SK-N-SH (cell line): ENCODE data around the gene DIAPH1. TPM values are rescaled to one million over a fixed set of nuclear protein-coding genes. Genes with fewer than 3 reads are reported as not detected.

ENCODE experiments used
- CTCF ChIA-PET: fragments of 300-600, 350-600 bp; formaldehyde crosslinking; extraction: SDS; loops from one replicate; lab custom pipeline; 2021; lab: Yijun Ruan, JAX
- POLR2A ChIA-PET: fragments of 350-600 bp; sonication (Branson Sonifier 250); formaldehyde crosslinking; extraction: SDS; loops from one replicate; lab custom pipeline; 2020; ENCODE audit warnings: antibody characterized with exemption, inconsistent platforms; lab: Yijun Ruan, JAX
- DNase-seq: peaks from one replicate; pipeline ENCODE4 v3.0.0; 2012
- H2AFZ ChIP-seq: fragments of 200-600 bp; sonication (generic); 2 replicates; pipeline ENCODE4 v1.8.1; 2016; ENCODE audit warnings: antibody characterized with exemption, mild to moderate bottlenecking, low read depth
- H3F3A ChIP-seq: fragments of 200-600 bp; sonication (generic); replicated peaks from 2 replicates; pipeline ENCODE3; 2016; ENCODE audit warnings: antibody characterized with exemption, mild to moderate bottlenecking; ENCODE audit not compliant: insufficient read depth
- H3K27ac ChIP-seq, 2 experiments: fragments of 200-500 bp in 1 of 2; fragments of 200-600 bp in 1 of 2; sonication (Bioruptor generic) in 1 of 2; sonication (generic), shearing (Covaris generic) in 1 of 2; 2 replicates each; pipeline versions ENCODE4 v1.5.1 to v1.6.1; 2014 to 2016; ENCODE audit warnings: low read depth in 2 of 2, inconsistent platforms in 1 of 2, low read length in 1 of 2, mild to moderate bottlenecking in 1 of 2, mixed read lengths in 1 of 2
- H3K27me3 ChIP-seq: fragments of 200-600 bp; sonication (generic), shearing (Covaris generic); 2 replicates; pipeline ENCODE4 v1.6.1; 2016; ENCODE audit warnings: mixed run types; ENCODE audit not compliant: insufficient read depth
- H3K36me3 ChIP-seq, 2 experiments: fragments of 200-500 bp in 1 of 2; fragments of 200-600 bp in 1 of 2; sonication (Bioruptor generic) in 1 of 2; sonication (generic) in 1 of 2; replicated peaks in 1 of 2; 2 replicates each; pipeline versions ENCODE3 to v1.5.1; 2014 to 2016; ENCODE audit warnings: low read length in 1 of 2, mild to moderate bottlenecking in 1 of 2; ENCODE audit not compliant: insufficient read depth in 2 of 2, control insufficient read depth in 1 of 2
- H3K4me1 ChIP-seq, 2 experiments: fragments of 200-500 bp in 1 of 2; fragments of 200-600 bp in 1 of 2; sonication (Bioruptor generic) in 1 of 2; sonication (generic), shearing (Covaris generic) in 1 of 2; 2 replicates each; pipeline versions ENCODE4 v1.5.1 to v1.6.1; 2014 to 2016; ENCODE audit warnings: low read depth in 1 of 2, low read length in 1 of 2, mixed run types in 1 of 2; ENCODE audit not compliant: insufficient read depth in 2 of 2, control insufficient read depth in 1 of 2
- H3K4me2 ChIP-seq: fragments of 200-600 bp; sonication (generic), shearing (Covaris generic); 2 replicates; pipeline ENCODE4 v1.6.1; 2017; ENCODE audit warnings: mixed run types
- H3K4me3 ChIP-seq, 2 experiments: fragments of 200-500 bp in 1 of 2; fragments of 200-600 bp in 1 of 2; sonication (Bioruptor generic) in 1 of 2; sonication (generic), shearing (Covaris generic) in 1 of 2; 2 replicates each; pipeline versions ENCODE4 v1.5.1 to v1.8.1; 2014 to 2016; ENCODE audit warnings: low read depth in 2 of 2, inconsistent platforms in 1 of 2, low read length in 1 of 2, mild to moderate bottlenecking in 1 of 2, mixed read lengths in 1 of 2, moderate library complexity in 1 of 2
- H3K79me2 ChIP-seq: fragments of 200-600 bp; sonication (generic); 2 replicates; pipeline ENCODE4 v1.8.1; 2017; ENCODE audit warnings: mild to moderate bottlenecking; ENCODE audit not compliant: insufficient read depth
- H3K9ac ChIP-seq: fragments of 200-600 bp; sonication (generic); 2 replicates; pipeline ENCODE4 v1.6.1; 2017; ENCODE audit warnings: mixed run types
- H3K9me2 ChIP-seq: fragments of 200-600 bp; sonication (generic); 2 replicates; pipeline ENCODE4 v1.6.1; 2017; ENCODE audit warnings: mixed run types
- H3K9me3 ChIP-seq: fragments of 200-600 bp; sonication (generic); 2 replicates; pipeline ENCODE4 v1.6.1; 2017; ENCODE audit warnings: mixed run types, mild to moderate bottlenecking, moderate library complexity
- H4K20me1 ChIP-seq: fragments of 200-600 bp; sonication (generic); 2 replicates; pipeline ENCODE4 v1.6.1; 2017; ENCODE audit warnings: mild to moderate bottlenecking, mixed run types; ENCODE audit not compliant: insufficient read depth
- CTCF ChIP-seq: fragments of 200-600 bp; sonication (generic); IDR thresholded peaks from 2 replicates; pipeline ENCODE4 v1.6.1; 2017; ENCODE audit warnings: antibody characterized with exemption, mild to moderate bottlenecking, moderate library complexity
- EP300 ChIP-seq, 2 experiments: IDR thresholded peaks; 2 replicates each; pipeline versions ENCODE4 v1.4.0 to v1.6.1; 2012; ENCODE audit warnings: borderline replicate concordance in 1 of 2, low read depth in 1 of 2, low read length in 1 of 2
- FOXJ3 ChIP-seq: sonication (generic); formaldehyde crosslinking; IDR thresholded peaks from 2 replicates; pipeline ENCODE4 v1.5.1; 2020; ENCODE audit warnings: mild to moderate bottlenecking, missing genetic modification reagents
- GABPA ChIP-seq: IDR thresholded peaks from 2 replicates; pipeline ENCODE4 v1.4.0; 2012; ENCODE audit warnings: low read depth, mild to moderate bottlenecking
- IRF3 ChIP-seq: fragments of 150-350 bp; IDR thresholded peaks from 2 replicates; pipeline ENCODE4 v1.6.1; 2016; ENCODE audit warnings: mild to moderate bottlenecking, low read depth, low read length
- NFIC ChIP-seq: IDR thresholded peaks from 2 replicates; pipeline ENCODE4 v1.4.0; 2012; ENCODE audit warnings: borderline replicate concordance
- RAD21 ChIP-seq: IDR thresholded peaks from 2 replicates; pipeline ENCODE4 v1.6.1; 2012; ENCODE audit warnings: mild to moderate bottlenecking, low read length
- YY1 ChIP-seq: IDR thresholded peaks from 2 replicates; pipeline ENCODE4 v1.4.0; 2012; ENCODE audit warnings: low read depth, mild to moderate bottlenecking
- WGBS: methylation state at CpG from one replicate; pipeline ENCODE4 v1.1.6; 2017; ENCODE audit warnings: low lambda C conversion rate; 5-methylcytosine and 5-hydroxymethylcytosine counted together
- polyA plus RNA-seq, 3 experiments: library from polyadenylated mRNA; depleted of rRNA; stranded (reverse); fragments of >200 nt; gene quantifications; 2 replicates each; pipeline ENCODE4 v1.2.3, GENCODE V29; 2012

Gene DIAPH1
- polyA plus RNA-seq, 1 of the 3 experiments (the other 2 are of a cell fraction), result 30.4 TPM

DNA sequence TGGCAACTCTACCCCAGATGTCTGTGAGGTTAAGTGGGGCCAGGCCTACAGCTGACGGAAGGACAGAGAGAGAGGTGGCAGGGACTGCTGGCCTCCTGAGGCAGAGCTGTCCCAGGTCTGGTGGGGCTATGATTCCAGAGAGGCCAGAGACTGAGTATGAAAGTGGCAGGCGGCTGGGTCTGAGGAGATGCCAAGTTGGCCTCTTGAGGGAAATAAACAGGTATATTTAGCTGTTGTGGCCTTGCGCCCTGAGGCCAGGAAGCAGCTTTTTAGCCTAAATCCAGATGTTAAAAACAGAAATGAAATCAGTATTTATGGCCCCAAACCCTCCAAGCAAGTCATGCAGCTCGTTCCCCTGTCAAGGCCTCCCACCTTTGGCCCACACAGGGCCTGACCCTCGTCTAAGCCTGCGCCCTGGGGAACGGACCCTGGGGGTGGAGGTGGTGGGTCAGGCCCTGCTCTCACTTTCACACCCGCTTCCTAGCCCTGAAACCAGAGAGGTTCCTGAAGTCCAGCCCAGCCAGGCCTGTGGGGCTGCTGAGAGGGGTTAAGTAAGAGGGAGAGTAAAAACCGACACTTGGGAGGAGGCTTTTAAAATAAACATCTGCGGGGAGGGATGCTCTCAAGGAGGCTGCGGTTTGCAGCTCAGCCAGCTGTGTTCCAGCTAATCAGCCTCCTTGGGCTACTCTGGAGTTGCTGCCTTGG, 111.3 kb downstream of the DIAPH1 start:
- Histone ChIP-seq H2AFZ (no peak overlapping the region), H3K9me2 (no peaks in the 10 kb centered on the region), H3K36me3 (peaks cover 28 to 58% of the 10 kb centered on the region in 2 experiments), H3K27me3 (no peaks in the 10 kb centered on the region), H3K9me3 (no peaks in the 10 kb centered on the region), H4K20me1 (no peaks in the 10 kb centered on the region), H3F3A (peaks cover 45% of the 10 kb centered on the region), H3K4me1 (peaks cover 40 to 41% of the 10 kb centered on the region in 2 experiments), H3K27ac (peak overlapping the region; percentile 98 to 99), H3K9ac (peak overlapping the region; percentile 84), H3K79me2 (peaks cover 25% of the 10 kb centered on the region), H3K4me3 (0 out of 4 replicates have a peak overlapping the region, but pooled peaks of 1 of the 2 experiments have one; percentile 57), H3K4me2 (peak overlapping the region; percentile 82)
- WGBS, result 54% methylated on average over 7 of the region's 11 CpGs
- 0 out of 2 replicates have a peak, but pooled peaks have one; percentile 8 for TF ChIP-seq RAD21
- 0 out of 4 replicates have a peak, but pooled peaks of 1 of the 2 experiments have one; percentile 4 for TF ChIP-seq EP300 (IDR thresholded peaks at IDR 0.05; ENCODE audit: borderline replicate concordance in 1 of 2, low read depth in 1 of 2, low read length in 1 of 2)
- TF ChIP-seq FOXJ3, result no peak
- DNase-seq, result peak; percentile 66
- CTCF ChIA-PET, result interaction anchor here (1.0 to 8.5 kb wide), 11 partner anchors 11 to 124 kb away, joined by 3 to 75 read pairs (median 7); partner anchors contain the start of genes PCDHGA7, PCDHGB7, PCDHGC3 and PCDHGC4
- POLR2A ChIA-PET, result interaction anchor here (1.3 to 2.5 kb wide), 4 partner anchors 11 to 31 kb away, joined by 4 to 13 read pairs (median 6); partner anchors contain the start of gene PCDHGC3

DNA sequence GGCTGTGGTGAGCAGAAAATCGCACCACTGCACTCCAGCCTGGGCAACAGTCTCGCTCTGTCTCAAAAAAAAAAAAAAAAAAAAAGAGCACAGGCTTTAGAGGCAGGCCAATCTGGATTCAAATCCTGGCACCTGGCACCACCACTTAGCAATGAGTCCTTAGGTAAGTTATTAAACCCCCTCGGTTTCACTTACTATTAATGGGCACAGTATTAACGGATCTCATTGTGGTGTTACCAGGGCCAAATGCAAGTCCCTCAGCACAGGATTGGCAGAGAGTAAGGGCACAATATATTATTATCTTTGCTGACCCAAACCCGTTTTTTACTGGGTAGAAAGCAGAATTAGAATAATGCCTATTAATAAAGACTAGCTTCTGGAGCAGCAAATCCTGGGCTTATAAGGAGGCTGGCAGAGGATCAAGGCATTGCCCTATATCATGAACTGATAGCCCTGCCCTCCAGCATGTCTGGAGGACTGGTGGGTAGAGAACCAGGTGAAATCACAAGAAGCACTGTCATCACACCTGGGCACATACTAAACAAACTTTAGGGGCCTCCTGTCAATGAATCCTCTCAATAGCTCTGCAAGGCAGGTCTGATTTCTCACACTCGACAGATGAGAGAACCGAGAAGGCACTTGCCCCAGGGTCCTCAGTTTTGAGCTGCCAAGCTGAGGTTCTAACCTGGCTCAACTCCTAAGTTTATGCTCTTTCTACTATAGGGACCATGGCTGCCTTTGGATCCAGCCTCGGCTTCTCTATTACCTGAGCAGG, 112.2 kb downstream of the DIAPH1 start:
- H3K4me1 ChIP-seq, result peaks cover 32 to 36% of the 10 kb centered on the region in 2 experiments
- peaks cover 22 to 54% of the 10 kb centered on the region in 2 experiments for H3K36me3 ChIP-seq
- no peaks in the 10 kb centered on the region for H3K9me2 ChIP-seq
- WGBS, result 95% methylated on average over 6 of the region's 8 CpGs
- H3K79me2 ChIP-seq, result peaks cover 33% of the 10 kb centered on the region
- H2AFZ ChIP-seq, result no peak overlapping the region
- H3K9me3 ChIP-seq, result no peaks in the 10 kb centered on the region
- H4K20me1 ChIP-seq, result no peaks in the 10 kb centered on the region
- no peak overlapping the region for H3K4me3 ChIP-seq
- no peak for DNase-seq
- peaks cover 43% of the 10 kb centered on the region for H3F3A ChIP-seq
- H3K9ac ChIP-seq, result no peak overlapping the region
- H3K27me3 ChIP-seq, result no peaks in the 10 kb centered on the region
- TF ChIP-seq IRF3, result no peak
- no peak for TF ChIP-seq CTCF
- no peak for TF ChIP-seq YY1
- no peak for TF ChIP-seq GABPA
- no peak for TF ChIP-seq NFIC
- H3K4me2 ChIP-seq, result peak overlapping the region; percentile 82; the same call in 1 of the 2 replicates
- ChIA-PET POLR2A (interaction anchor here (1.3 to 2.5 kb wide), 3 partner anchors 12 to 31 kb away, joined by 4 to 13 read pairs (median 7); partner anchors contain the start of gene PCDHGC3), CTCF (interaction anchor here (0.6 to 8.5 kb wide), 9 partner anchors 12 to 89 kb away, joined by 3 to 75 read pairs (median 6); partner anchors contain the start of genes PCDHGB7, PCDHGC3 and PCDHGC4)
- peak overlapping the region; percentile 98 to 99 for H3K27ac ChIP-seq
